ENCODE data around the gene POU4F3.
"Not testable (repeated sequence)": the region's sequence is repeated elsewhere in the genome, so short reads cannot be mapped to it uniquely, and the experiment has no call there.

Gene POU4F3, protein sequence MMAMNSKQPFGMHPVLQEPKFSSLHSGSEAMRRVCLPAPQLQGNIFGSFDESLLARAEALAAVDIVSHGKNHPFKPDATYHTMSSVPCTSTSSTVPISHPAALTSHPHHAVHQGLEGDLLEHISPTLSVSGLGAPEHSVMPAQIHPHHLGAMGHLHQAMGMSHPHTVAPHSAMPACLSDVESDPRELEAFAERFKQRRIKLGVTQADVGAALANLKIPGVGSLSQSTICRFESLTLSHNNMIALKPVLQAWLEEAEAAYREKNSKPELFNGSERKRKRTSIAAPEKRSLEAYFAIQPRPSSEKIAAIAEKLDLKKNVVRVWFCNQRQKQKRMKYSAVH

GRCh38 chr5:146338774-146339714 is at the start of gene POU4F3:
Gene POU4F3 (plus strand): TSS chr5:146338839. CDS start chr5:146339113, 274 bp downstream.
- no peak for DNase-seq

DNA sequence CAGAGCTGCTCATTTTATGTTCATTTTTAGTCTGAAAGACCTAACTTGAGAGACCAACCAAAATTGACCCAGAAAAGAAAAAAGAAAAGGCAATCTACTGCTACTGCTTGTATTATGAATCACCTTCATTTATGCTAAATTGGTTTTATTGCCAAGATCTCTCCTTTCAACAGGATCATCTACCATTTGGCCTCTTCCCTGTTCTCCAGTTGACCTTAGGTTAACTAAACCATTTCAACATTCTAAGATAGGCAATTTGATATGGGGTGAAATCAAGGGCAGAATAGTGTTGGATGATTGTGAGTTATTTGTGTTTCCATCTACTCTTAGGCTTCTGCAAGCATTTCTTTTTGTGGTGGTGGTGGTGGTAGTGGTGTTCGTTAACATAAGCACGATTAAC is 48.3 kb upstream of the POU4F3 start:
- no peak for DNase-seq

DNA sequence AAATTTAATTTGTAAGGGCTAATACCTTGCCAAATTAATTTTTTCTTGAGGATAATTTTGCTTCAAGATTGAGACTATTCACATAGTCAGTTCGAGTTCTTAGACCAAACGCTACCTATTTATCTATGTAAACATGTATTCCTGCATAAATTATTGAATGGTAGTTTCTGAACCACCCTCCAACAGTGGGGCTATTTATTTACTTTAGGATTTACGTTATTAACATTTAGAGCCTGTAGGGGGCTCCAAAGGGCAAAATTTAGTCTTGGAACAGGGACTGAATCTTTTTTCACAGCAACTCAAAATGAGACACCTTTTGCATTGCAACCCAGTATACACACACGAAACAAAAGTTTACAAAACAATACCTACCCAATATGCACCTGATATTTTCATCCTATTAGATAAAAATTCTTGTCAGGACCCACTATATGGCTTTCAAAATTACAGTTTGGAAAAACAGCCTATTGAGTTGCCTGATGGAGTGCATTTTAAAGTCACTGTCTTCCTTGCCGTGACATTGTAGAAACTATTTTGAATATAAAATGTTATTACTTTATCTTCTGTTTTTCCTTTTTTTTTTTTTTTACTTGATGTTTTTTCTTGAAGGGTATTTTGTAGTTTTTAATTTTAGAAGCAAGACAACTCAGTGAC is 47.1 kb upstream of the POU4F3 start:
- DNase-seq, result no peak

DNA sequence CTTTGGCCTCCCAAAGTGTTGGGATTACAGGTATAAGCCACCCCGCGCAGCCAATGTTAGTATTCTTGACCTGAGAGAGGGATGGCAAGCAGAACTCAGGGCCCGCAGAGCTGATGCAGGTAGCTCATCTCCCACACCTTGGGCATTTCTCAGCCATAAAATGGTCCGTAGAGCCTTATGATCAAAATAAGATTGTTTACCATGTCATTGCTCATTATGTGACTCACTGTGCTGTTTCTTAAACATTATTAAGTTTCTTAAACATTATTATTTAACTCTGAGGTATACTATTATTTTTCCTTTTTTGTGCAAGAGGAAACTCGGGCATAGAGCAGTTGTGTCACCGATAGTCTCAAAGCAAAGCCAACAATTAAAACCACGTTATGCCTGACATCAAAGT is 42.4 kb upstream of the POU4F3 start:
- no peak for DNase-seq

- not testable (repeated sequence) for DNase-seq
Measured at GRCh38 chr5:146298920-146299319, 39.7 kb upstream of the POU4F3 start.

GRCh38 chr5:146301626-146302025 is 37.0 kb upstream of the POU4F3 start:
- no peak for DNase-seq

DNA sequence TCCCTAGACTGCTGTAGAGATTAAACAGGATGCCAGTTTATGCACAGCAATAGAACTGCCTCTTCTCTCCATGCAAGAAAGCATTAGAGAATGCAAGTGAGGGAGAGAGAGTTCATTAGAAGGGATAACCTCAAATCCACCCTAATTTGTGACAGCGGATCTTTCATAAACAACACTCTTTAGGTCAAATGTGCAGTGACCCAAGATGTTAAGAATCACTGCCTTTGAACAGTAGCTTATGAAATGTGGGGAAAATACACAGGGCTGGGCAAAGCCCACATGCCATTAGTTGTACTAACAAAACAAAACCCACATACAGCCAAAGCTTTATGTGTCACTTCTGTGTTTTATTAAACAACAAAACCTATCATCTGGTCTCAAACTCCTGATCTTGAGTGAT is 36.2 kb upstream of the POU4F3 start:
- DNase-seq, result no peak

- DNase-seq, result no peak
Measured at GRCh38 chr5:146306838-146307237, 31.8 kb upstream of the POU4F3 start.

DNA sequence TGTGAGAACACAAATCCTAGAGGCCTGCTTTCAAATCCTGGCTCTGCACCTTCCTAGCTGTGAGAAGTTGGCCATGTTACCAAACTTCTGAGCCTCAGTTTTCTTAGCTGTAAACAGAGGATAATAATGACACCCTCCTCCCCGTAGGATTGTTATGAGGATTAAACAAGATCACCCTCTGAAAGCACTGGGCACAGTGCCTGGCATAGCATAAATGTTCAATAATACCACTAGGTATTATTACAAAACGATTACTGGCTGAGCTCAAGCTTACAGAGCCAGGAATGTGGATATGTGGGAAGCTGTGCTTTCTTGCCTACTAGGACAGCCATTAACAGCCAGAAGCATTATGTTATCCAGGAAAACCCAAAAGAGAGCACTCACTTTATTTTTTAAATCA is 30.8 kb upstream of the POU4F3 start:
- no peak for DNase-seq

DNA sequence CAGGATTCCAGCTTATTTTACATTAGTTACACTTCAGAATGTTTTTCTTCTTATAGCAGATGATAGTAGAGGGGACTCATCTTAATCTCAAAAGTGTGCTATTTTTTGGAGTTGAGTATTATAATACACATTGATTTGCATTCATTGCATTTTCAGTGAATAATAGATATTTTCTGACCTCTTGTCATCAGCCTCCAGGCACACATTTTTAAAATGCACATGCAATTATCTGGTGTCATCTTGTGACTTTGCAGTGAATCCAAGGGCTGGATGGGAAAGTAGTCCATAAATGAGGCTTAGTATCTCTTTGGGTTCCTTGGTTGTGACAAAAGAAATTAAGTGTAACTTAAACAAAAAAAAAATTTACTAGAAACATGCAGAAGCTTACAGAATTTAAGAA is 28.1 kb upstream of the POU4F3 start:
- DNase-seq, result no peak

DNA sequence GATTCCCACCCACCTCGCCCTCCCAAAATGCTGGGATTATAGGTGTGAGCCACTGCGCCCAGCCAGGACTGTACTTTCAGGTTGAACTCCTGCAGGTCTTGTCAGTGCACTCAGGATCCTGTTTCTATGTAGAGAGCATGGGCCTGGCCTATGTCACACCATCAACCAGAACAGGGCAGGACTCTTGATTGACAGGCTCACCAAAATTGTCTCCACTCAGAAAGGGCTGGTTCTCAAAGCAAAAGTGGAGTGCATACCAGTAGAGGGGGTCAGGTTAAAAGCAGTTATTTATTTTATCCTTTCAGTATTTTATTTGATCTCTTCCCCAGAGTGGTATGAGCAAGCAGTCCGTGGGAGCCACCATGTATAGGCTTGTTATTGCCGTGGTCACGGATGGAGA is 27.4 kb upstream of the POU4F3 start:
- DNase-seq, result no peak

GRCh38 chr5:146313027-146313426 is 25.6 kb upstream of the POU4F3 start:
- DNase-seq, result no peak

GRCh38 chr5:146321571-146321970 is 17.1 kb upstream of the POU4F3 start:
- no peak for DNase-seq

- DNase-seq, result no peak
Measured at GRCh38 chr5:146327257-146327870, 11.3 kb upstream of the POU4F3 start.

GRCh38 chr5:146327989-146328388 is 10.7 kb upstream of the POU4F3 start:
- no peak for DNase-seq

DNA sequence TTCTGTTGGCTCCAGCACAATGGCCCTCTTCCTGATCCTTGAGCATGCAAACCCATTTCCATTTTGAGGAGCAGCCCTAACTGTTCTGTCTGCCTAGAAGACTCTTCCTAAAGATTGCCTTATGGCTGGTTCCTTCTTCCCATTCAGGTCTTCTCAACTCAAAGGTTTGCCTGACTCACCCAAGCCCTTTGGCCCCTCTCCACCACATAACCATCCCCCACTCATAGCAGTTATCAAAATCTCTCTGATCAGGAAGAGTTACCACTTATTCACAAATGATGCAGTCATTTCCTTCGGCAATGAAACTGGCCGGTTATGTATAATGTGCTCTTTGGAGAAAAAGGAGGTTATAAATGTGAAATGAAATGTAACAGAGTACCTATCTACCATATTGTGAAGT is 8.9 kb upstream of the POU4F3 start:
- DNase-seq, result no peak

- DNase-seq, result no peak
Measured at GRCh38 chr5:146331423-146331822, 7.2 kb upstream of the POU4F3 start.

GRCh38 chr5:146334074-146334533 is 4.5 kb upstream of the POU4F3 start:
- DNase-seq, result no peak

- no peak for DNase-seq
Measured at GRCh38 chr5:146336197-146336596, 2.4 kb upstream of the POU4F3 start.

- DNase-seq, result no peak
Measured at GRCh38 chr5:146337264-146337904, 1.3 kb upstream of the POU4F3 start.

GRCh38 chr5:146337928-146338327 is 711 bp upstream of the POU4F3 start:
- DNase-seq, result no peak

- DNase-seq, result no peak
Measured at GRCh38 chr5:146339715-146340259, 1.1 kb downstream of the POU4F3 start.

All from NCI-H1436 treated with DMSO at 0.1 percent for 48 hours (cell line).